Activated T-cell treated with anti-CD3 and anti-CD28 coated beads, Interleukin-2, amount 50 U/mL, for 48 hours (primary cell): Measurements from ENCODE around the gene PSD2.
A peak's percentile ranks its signal among the peaks of the same experiment; 100 is the strongest.
"Not testable (repeated sequence)": the region's sequence is repeated elsewhere in the genome, so short reads cannot be mapped to it uniquely, and the experiment has no call there.

ENCODE experiments used
- DNase-seq, 2 experiments: peaks; one replicate each; pipeline ENCODE4 v3.0.0-alpha.2; 2020

PSD2 gene

GRCh38 chr5:139792218-139792617 is 3.4 kb upstream of the PSD2 start:
- DNase-seq = no peak

GRCh38 chr5:139792655-139793054 is 3.0 kb upstream of the PSD2 start:
- DNase-seq = not testable (repeated sequence)

GRCh38 chr5:139794067-139794846 is 1.4 kb upstream of the PSD2 start:
- DNase-seq = no peak

- no peak for DNase-seq
These were observed 626 bp downstream of the PSD2 start for GRCh38 chr5:139796061-139796806.

GRCh38 chr5:139797335-139797734 is 1.7 kb downstream of the PSD2 start:
- DNase-seq = no peak

- no peak for DNase-seq
These were observed 2.4 kb downstream of the PSD2 start for GRCh38 chr5:139797856-139798510.

GRCh38 chr5:139798883-139799282 is 3.3 kb downstream of the PSD2 start:
- no peak for DNase-seq

- DNase-seq = no peak
These were observed 3.8 kb downstream of the PSD2 start for GRCh38 chr5:139799359-139799758.

GRCh38 chr5:139803978-139804377 is 8.4 kb downstream of the PSD2 start:
- no peak for DNase-seq

- no peak for DNase-seq
These were observed 9.3 kb downstream of the PSD2 start for GRCh38 chr5:139804800-139805397.

GRCh38 chr5:139805545-139805944 is 9.9 kb downstream of the PSD2 start:
- DNase-seq = no peak

- DNase-seq = no peak
These were observed 10.5 kb downstream of the PSD2 start for GRCh38 chr5:139806111-139806510.

GRCh38 chr5:139806726-139807646 is 11.4 kb downstream of the PSD2 start:
- DNase-seq = no peak

GRCh38 chr5:139807647-139808030 is 12.0 kb downstream of the PSD2 start:
- no peak for DNase-seq

- peak; percentile 50 to 57 for DNase-seq
These were observed 13.1 kb downstream of the PSD2 start for GRCh38 chr5:139808481-139809330.

- no peak for DNase-seq
These were observed 13.8 kb downstream of the PSD2 start for GRCh38 chr5:139809331-139809810.

- no peak for DNase-seq
These were observed 15.0 kb downstream of the PSD2 start for GRCh38 chr5:139810341-139811273.

- DNase-seq = no peak
These were observed 15.6 kb downstream of the PSD2 start for GRCh38 chr5:139811274-139811607.

GRCh38 chr5:139812323-139812722 is 16.7 kb downstream of the PSD2 start:
- no peak for DNase-seq
